VCaP (cell line): Measurements from ENCODE around the gene UBL4A.

Experiments
- H3K27ac ChIP-seq: fragments of 450-650 bp; 2 replicates; pipeline ENCODE4 v1.5.1; 2017
- CTCF ChIP-seq: fragments of 450-650 bp; conservative IDR thresholded peaks from 2 replicates; pipeline ENCODE4 v1.5.1; 2017; ENCODE audit warnings: mild to moderate bottlenecking, moderate library complexity

Gene UBL4A

GRCh38 chrX:154478728-154479622 lies 7.4 kb downstream of the UBL4A start, which contains the start of gene LAGE3:
Gene LAGE3, minus strand, starts transcription at chrX:154479281. Its CDS starts 366 bp downstream, at chrX:154478915.
- no peak for TF ChIP-seq CTCF
- H3K27ac ChIP-seq, result peak within 1 kb of the TSS; percentile 68

- TF ChIP-seq CTCF, result no peak
- H3K27ac ChIP-seq, result peak overlapping the region; percentile 68
These were observed 8.4 kb downstream of the UBL4A start for GRCh38 chrX:154477891-154478477.

- no peak for TF ChIP-seq CTCF
- no peak overlapping the region for H3K27ac ChIP-seq
These were observed 9.6 kb downstream of the UBL4A start for GRCh38 chrX:154476821-154477220.

- H3K27ac ChIP-seq, result no peak overlapping the region
- no peak for TF ChIP-seq CTCF
These were observed 12.7 kb downstream of the UBL4A start for GRCh38 chrX:154473683-154474082.

- TF ChIP-seq CTCF, result no peak
- H3K27ac ChIP-seq, result no peak overlapping the region
These were observed 13.5 kb downstream of the UBL4A start for GRCh38 chrX:154472685-154473632.

GRCh38 chrX:154471839-154472684 lies 14.4 kb downstream of the UBL4A start:
- no peak overlapping the region for H3K27ac ChIP-seq
- TF ChIP-seq CTCF, result no peak
